K562 (cell line): ENCODE results near the gene G6PC3. TPM values are rescaled to one million over a fixed set of nuclear protein-coding genes. Genes with fewer than 3 reads are reported as not detected.

Experiments
- ATAC-seq: fragments of 200-7000 bp; cut with Tn5 transposase; 3 replicates; pipeline ENCODE4 v1.9.1; 2020; ENCODE audit warnings: moderate library complexity
- BruUV-seq: library from RNA; stranded (reverse); fragments of 400-500 nt; replicated peaks from 2 replicates; lab custom pipeline; 2021; lab: Mats Ljungman, UMichigan
- CTCF ChIA-PET: fragments of 300-600 bp; formaldehyde crosslinking; extraction: SDS; loops from one replicate; lab custom pipeline; 2021; ENCODE audit warnings: low intra/inter-chr PET ratio; lab: Yijun Ruan, JAX
- POLR2A ChIA-PET: fragments of 300-600, 350-650 bp; sonication (Branson Sonifier 250); formaldehyde crosslinking; extraction: SDS; loops from one replicate; lab custom pipeline; 2021; ENCODE audit warnings: antibody characterized with exemption, inconsistent platforms; lab: Yijun Ruan, JAX
- DNase-seq, 4 experiments: peaks; one replicate each; pipeline versions ENCODE4 v3.0.0 to v3.0.0-alpha.2; 2011 to 2018; ENCODE audit warnings: low spot score in 3 of 4, mixed read lengths in 3 of 4; ENCODE audit errors: extremely low read depth in 1 of 4
- FAIRE-seq: peaks from 2 replicates; lab custom pipeline; 2011; peaks lifted over from hg19 to GRCh38; lab: Jason Lieb, UNC
- H2AFZ ChIP-seq: 2 replicates; pipeline ENCODE4 v1.6.0; 2011; ENCODE audit warnings: low read depth, low read length, control low read depth, inconsistent platforms
- H3K27ac ChIP-seq: fragments of 200-600 bp; 3 replicates; pipeline ENCODE4 v1.8.0; 2011; ENCODE audit warnings: low read depth, mild to moderate bottlenecking, control low read depth, inconsistent platforms, low read length, moderate library complexity, mixed read lengths; ENCODE audit errors: extremely low read depth
- H3K27me3 ChIP-seq, 2 experiments: fragments of 300-600 bp in 1 of 2; 2 replicates in 1 of 2; 3 replicates in 1 of 2; pipeline versions ENCODE4 v1.6.0 to v1.8.0; 2011; ENCODE audit warnings: inconsistent platforms in 2 of 2, low read length in 2 of 2, mild to moderate bottlenecking in 1 of 2, mixed read lengths in 1 of 2, moderate library complexity in 1 of 2; ENCODE audit not compliant: control insufficient read depth in 2 of 2, insufficient read depth in 2 of 2
- H3K36me3 ChIP-seq: fragments of 300-600 bp; 3 replicates; pipeline ENCODE4 v1.8.0; 2011; ENCODE audit warnings: mild to moderate bottlenecking, low read length, inconsistent platforms; ENCODE audit not compliant: control insufficient read depth, insufficient read depth
- H3K4me1 ChIP-seq, 2 experiments: fragments of 200-600 bp in 1 of 2; replicated peaks in 1 of 2; 2 replicates in 1 of 2; 3 replicates in 1 of 2; pipeline versions ENCODE4 v1.5.1 to v1.8.0; 2011; ENCODE audit warnings: inconsistent platforms in 2 of 2, low read length in 2 of 2, mild to moderate bottlenecking in 1 of 2, mixed read lengths in 1 of 2, moderate library complexity in 1 of 2; ENCODE audit not compliant: control insufficient read depth in 2 of 2, insufficient read depth in 2 of 2
- H3K4me2 ChIP-seq: 2 replicates; pipeline ENCODE4 v1.6.1; 2011; ENCODE audit warnings: low read length, control low read depth, inconsistent platforms, mixed read lengths; ENCODE audit not compliant: insufficient read depth
- H3K4me3 ChIP-seq: fragments of 200-600 bp; sonication (generic), shearing (Covaris generic); 2 replicates; pipeline ENCODE4 v1.5.1; 2016; ENCODE audit warnings: control low read depth, inconsistent platforms
- H3K79me2 ChIP-seq: fragments of 200-600 bp; 3 replicates; pipeline ENCODE4 v1.8.0; 2011; ENCODE audit warnings: low read length, inconsistent platforms; ENCODE audit not compliant: control insufficient read depth, insufficient read depth
- H3K9ac ChIP-seq, 2 experiments: 2 replicates each; pipeline versions ENCODE4 v1.6.0 to v1.6.1; 2011; ENCODE audit warnings: low read depth in 2 of 2, low read length in 2 of 2, control low read depth in 1 of 2, inconsistent platforms in 1 of 2, mild to moderate bottlenecking in 1 of 2, mixed read lengths in 1 of 2; ENCODE audit not compliant: insufficient read depth in 1 of 2
- H3K9me1 ChIP-seq: one replicate; pipeline ENCODE4 v1.6.0; 2011; ENCODE audit warnings: inconsistent platforms, mild to moderate bottlenecking, low read length, moderate library complexity; ENCODE audit not compliant: control insufficient read depth, insufficient read depth
- H3K9me3 ChIP-seq: replicated peaks from 2 replicates; pipeline ENCODE4 v1.5.1; 2011; ENCODE audit warnings: low read depth, low read length, inconsistent platforms; ENCODE audit not compliant: control insufficient read depth, insufficient read depth
- H4K20me1 ChIP-seq: replicated peaks from 2 replicates; pipeline ENCODE4 v1.6.1; 2011; ENCODE audit warnings: low read length, inconsistent platforms, mixed read lengths; ENCODE audit not compliant: control insufficient read depth, insufficient read depth
- BCOR ChIP-seq: fragments of 450-650 bp; IDR thresholded peaks from 2 replicates; pipeline ENCODE4 v1.6.1; 2016
- CLOCK ChIP-seq: fragments of 250-450 bp; sonication (Bioruptor Pico); IDR thresholded peaks from 2 replicates; pipeline ENCODE4 v1.4.0; 2020; ENCODE audit warnings: mild to moderate bottlenecking, moderate library complexity, borderline replicate concordance
- HMGN3 ChIP-seq: IDR thresholded peaks from 2 replicates; pipeline ENCODE4 v1.6.1; 2011; ENCODE audit warnings: borderline replicate concordance, low read depth, mild to moderate bottlenecking, mixed read lengths, low read length; ENCODE audit not compliant: insufficient read length; ENCODE audit errors: extremely low read depth
- MBD2 ChIP-seq: sonication (generic); IDR thresholded peaks from 2 replicates; pipeline ENCODE4 v1.6.1; 2016; ENCODE audit warnings: low read depth, borderline replicate concordance
- MITF ChIP-seq: IDR thresholded peaks from 2 replicates; pipeline ENCODE4 v1.6.1; 2014; ENCODE audit warnings: antibody characterized with exemption
- NCOA6 ChIP-seq: fragments of 450-650 bp; IDR thresholded peaks from 2 replicates; pipeline ENCODE4 v1.6.1; 2017; ENCODE audit warnings: mild to moderate bottlenecking
- NKRF ChIP-seq: fragments of 450-650 bp; IDR thresholded peaks from 2 replicates; pipeline ENCODE4 v1.6.1; 2016; ENCODE audit warnings: borderline replicate concordance
- NRF1 ChIP-seq, 2 experiments: fragments of 450-650 bp; IDR thresholded peaks in 1 of 2; conservative IDR thresholded peaks in 1 of 2; 2 replicates each; pipeline ENCODE4 v1.6.1; 2014; ENCODE audit warnings: mild to moderate bottlenecking in 2 of 2
- RBM17 ChIP-seq: fragments of 200-400 bp; formaldehyde crosslinking; IDR thresholded peaks from 2 replicates; pipeline ENCODE4 v1.6.1; 2017; ENCODE audit warnings: low read depth, mild to moderate bottlenecking, low read length, borderline replicate concordance
- TRIM24 ChIP-seq, 2 experiments: fragments of 450-650 bp; IDR thresholded peaks; 2 replicates each; pipeline ENCODE4 v1.6.1; 2016
- WGBS: fragments of 100-300 bp; shearing (Covaris generic); methylation state at CpG from one replicate; pipeline ENCODE4 v1.1.6; 2016; ENCODE audit warnings: low coverage, mixed read lengths; ENCODE audit not compliant: insufficient coverage; ENCODE audit errors: missing lambda C conversion rate; 5-methylcytosine and 5-hydroxymethylcytosine counted together
- in situ Hi-C: fragments of 300-500 bp; cut with MboI; formaldehyde crosslinking; loops from 4 replicates; pipeline ENCODE4 v1.15.0; 2018; ENCODE audit warnings: inconsistent platforms, mixed read lengths
- intact Hi-C: fragments of 100-400 bp; cut with micrococcal nuclease; formaldehyde crosslinking; loops from 2 replicates; pipeline ENCODE4 v1.14.2; 2022
- polyA plus RNA-seq, 8 experiments: library from polyadenylated mRNA; depleted of rRNA in 4 of 8; stranded (reverse) in 5 of 8; unstranded in 3 of 8; fragments of >200 nt; fragmentation: Nextera tagmentation in 2 of 8; fragmentation: Illumina TruSeq in 1 of 8; extraction: Ambion mirVana in 2 of 8; extraction: Trizol in 1 of 8; gene quantifications; 2 replicates each; pipeline versions ENCODE4 v1.2.1 to v1.2.3, GENCODE V29; 2011 to 2014; ENCODE audit warnings: inconsistent platforms in 1 of 8, missing spikeins in 1 of 8
- total RNA-seq, 7 experiments: library from RNA; depleted of rRNA in 6 of 7; stranded (reverse); fragments of >200 nt in 6 of 7; fragmentation: Illumina TruSeq in 2 of 7; extraction: Trizol in 2 of 7; gene quantifications; 2 replicates each; pipeline versions ENCODE4 v1.2.1 to v1.2.3, GENCODE V29; 2011 to 2021; ENCODE audit warnings: low replicate concordance in 1 of 7

Gene G6PC3
- total and polyA plus RNA-seq, 9 of the 15 experiments (the other 6 are each of a cell fraction or from before 2014, with no cell fraction given): 10.4 to 57.8 (median 31.1) TPM

GRCh38 chr17:44081681-44082080 is 11.1 kb downstream of the G6PC3 start (continued):
- TF ChIP-seq NCOA6: no peak
- no peak for TF ChIP-seq CLOCK (CRISPR knock-in tag)
- TF ChIP-seq BCOR: no peak
- no peak for TF ChIP-seq TRIM24 (IDR thresholded peaks at IDR 0.05)
- no peak for TF ChIP-seq NRF1 (conservative IDR thresholded peaks at IDR 0.05 in 1 of 2, IDR thresholded peaks at IDR 0.05 in 1 of 2)
- TF ChIP-seq RBM17: no peak
- no peak for TF ChIP-seq HMGN3

- 74% methylated on average over 18 of the region's 21 CpGs for WGBS
- intact Hi-C loops: no loop called here
- TF ChIP-seq MITF (no peak), NKRF (no peak), MBD2 (no peak)
- TF ChIP-seq, all 486 proteins: peak for 0
- FAIRE-seq (no peak), ATAC-seq (no peak), DNase-seq (no peak)
- peak overlapping the region in 1 of 2 experiments; percentile 65; a peak in 1 of 4 replicates for H3K9ac ChIP-seq
- no peaks in the 10 kb centered on the region for H3K9me3 ChIP-seq
- H3K79me2 ChIP-seq: no peaks in the 10 kb centered on the region; the same call in 2 of the 3 replicates
- no peak overlapping the region; the same call in 2 of the 3 replicates for H3K27ac ChIP-seq
- H2AFZ ChIP-seq: no peak overlapping the region
- no peak overlapping the region for H3K4me2 ChIP-seq
- H3K9me1 ChIP-seq: peaks cover 4% of the 10 kb centered on the region
- H3K36me3 ChIP-seq: peaks cover 27% of the 10 kb centered on the region; the same call in 1 of the 3 replicates
- H3K4me3 ChIP-seq: no peak overlapping the region
- in situ Hi-C loops: no loop called here
- no peaks in the 10 kb centered on the region for H3K27me3 ChIP-seq
- H3K4me1 ChIP-seq: peaks cover 17 to 47% of the 10 kb centered on the region in 2 experiments
- BruUV-seq: no TSS peak
- ChIA-PET CTCF (no interaction called here), POLR2A (interaction anchor here (0.6 to 1.2 kb wide), 3 partner anchors 10 to 34 kb away, joined by 3 read pairs; no protein-coding TSS in a partner anchor)
- no peaks in the 10 kb centered on the region for H4K20me1 ChIP-seq
Measured at GRCh38 chr17:44082256-44082927, 11.9 kb downstream of the G6PC3 start.
